GM18858 (cell line): ENCODE measurements around the gene TMEM184A.

Experiments used
- ATAC-seq: cut with Tn5 transposase; IDR thresholded peaks from one replicate; pipeline ENCODE4 v1.9.1; 2021; ENCODE audit not compliant: unreplicated experiment

The TMEM184A gene

GRCh38 chr7:1555813-1556543, at the start of gene TMEM184A:
TSS of gene TMEM184A (minus strand) at chr7:1556205. CDS start at chr7:1555484, 721 bp downstream.
- ATAC-seq: no peak

- ATAC-seq: no peak
These were observed 48.4 kb upstream of the TMEM184A start for GRCh38 chr7:1604383-1604782.

- no peak for ATAC-seq
These were observed 47.6 kb upstream of the TMEM184A start for GRCh38 chr7:1603346-1604225.

GRCh38 chr7:1602386-1602785, 46.4 kb upstream of the TMEM184A start:
- no peak for ATAC-seq

GRCh38 chr7:1601956-1602355, 46.0 kb upstream of the TMEM184A start:
- ATAC-seq: no peak

GRCh38 chr7:1599640-1600395, 43.8 kb upstream of the TMEM184A start:
- ATAC-seq: no peak

- no peak for ATAC-seq
These were observed 43.1 kb upstream of the TMEM184A start for GRCh38 chr7:1598961-1599639.

GRCh38 chr7:1598286-1598685, 42.3 kb upstream of the TMEM184A start:
- no peak for ATAC-seq

GRCh38 chr7:1597791-1598190, 41.8 kb upstream of the TMEM184A start:
- no peak for ATAC-seq

- no peak for ATAC-seq
These were observed 41.2 kb upstream of the TMEM184A start for GRCh38 chr7:1597066-1597760.

- no peak for ATAC-seq
These were observed 40.4 kb upstream of the TMEM184A start for GRCh38 chr7:1596181-1597043.

GRCh38 chr7:1595636-1596035, 39.6 kb upstream of the TMEM184A start:
- no peak for ATAC-seq

- no peak for ATAC-seq
These were observed 39.0 kb upstream of the TMEM184A start for GRCh38 chr7:1595027-1595426.

GRCh38 chr7:1593904-1594421, 38.0 kb upstream of the TMEM184A start:
- ATAC-seq: no peak

- no peak for ATAC-seq
These were observed 37.3 kb upstream of the TMEM184A start for GRCh38 chr7:1593091-1593866.

GRCh38 chr7:1592299-1592871, 36.4 kb upstream of the TMEM184A start:
- ATAC-seq: no peak

GRCh38 chr7:1591876-1592275, 35.9 kb upstream of the TMEM184A start:
- no peak for ATAC-seq

- ATAC-seq: no peak
These were observed 35.4 kb upstream of the TMEM184A start for GRCh38 chr7:1591396-1591795.
